Measurements from ENCODE around the gene COL9A3.

COL9A3 gene

DNA sequence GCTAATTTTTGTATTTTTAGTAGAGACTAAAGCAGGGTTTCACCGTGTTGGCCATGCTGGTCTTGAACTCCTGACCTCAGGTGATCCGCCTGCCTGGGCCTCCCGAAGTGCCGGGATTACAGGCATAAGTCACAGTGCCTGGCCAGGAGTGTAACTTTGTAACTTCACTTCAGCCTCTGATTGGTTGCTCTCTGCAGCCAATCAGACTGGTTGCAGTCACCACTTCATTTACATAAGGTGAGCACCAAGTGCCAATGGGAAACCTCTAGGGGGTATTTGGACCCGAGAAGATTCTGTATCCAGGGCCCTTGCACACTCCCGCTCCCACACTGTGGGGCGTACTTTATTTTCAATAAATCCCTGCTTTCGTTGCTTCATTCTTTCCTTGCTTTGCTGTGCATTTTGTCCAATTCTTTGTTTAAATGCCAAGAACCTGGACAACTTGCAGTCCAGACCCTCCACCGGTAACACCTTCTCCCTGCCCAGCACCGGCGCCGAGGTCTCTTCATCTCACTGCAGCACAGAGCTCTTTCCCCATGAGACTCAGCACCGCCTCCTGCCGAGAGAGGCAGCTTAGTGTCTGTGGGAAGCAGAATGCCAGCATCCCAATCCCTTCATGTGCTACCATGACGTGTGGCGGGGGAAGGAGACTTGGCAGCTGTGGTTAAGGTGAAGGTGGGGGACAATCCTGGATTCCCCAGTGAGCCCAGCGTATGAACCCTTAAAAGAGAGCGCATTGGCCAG lies 34.5 kb upstream of the COL9A3 start:
- Histone ChIP-seq H4K20me1 (ENCODE audit: low read depth, low read length) (no peaks in the 10 kb centered on the region), H3K36me3 (ENCODE audit: low read length) (no peaks in the 10 kb centered on the region), H3K9ac (ENCODE audit: low read length) (no peak overlapping the region), H3F3A (ENCODE audit: insufficient read depth) (no peaks in the 10 kb centered on the region), H3K79me2 (ENCODE audit: insufficient read depth, low read length) (no peaks in the 10 kb centered on the region), H3K4me3 (ENCODE audit: insufficient read depth, low read length, poor library complexity, severe bottlenecking) (no peak overlapping the region), H3K9me2 (replicated peaks; ENCODE audit: insufficient read depth, low read length) (no peaks in the 10 kb centered on the region), H3K27me3 (ENCODE audit: low read length) (no peaks in the 10 kb centered on the region), H3K27ac (ENCODE audit: low read depth, low read length) (no peak overlapping the region), H3K9me3 (ENCODE audit: insufficient read depth, low read length) (no peaks in the 10 kb centered on the region), H3K4me2 (ENCODE audit: low read depth, low read length, poor library complexity, severe bottlenecking) (no peak overlapping the region), H2AFZ (ENCODE audit: low read depth, low read length, severe bottlenecking) (no peak overlapping the region)
- TF ChIP-seq, protein P1, sequence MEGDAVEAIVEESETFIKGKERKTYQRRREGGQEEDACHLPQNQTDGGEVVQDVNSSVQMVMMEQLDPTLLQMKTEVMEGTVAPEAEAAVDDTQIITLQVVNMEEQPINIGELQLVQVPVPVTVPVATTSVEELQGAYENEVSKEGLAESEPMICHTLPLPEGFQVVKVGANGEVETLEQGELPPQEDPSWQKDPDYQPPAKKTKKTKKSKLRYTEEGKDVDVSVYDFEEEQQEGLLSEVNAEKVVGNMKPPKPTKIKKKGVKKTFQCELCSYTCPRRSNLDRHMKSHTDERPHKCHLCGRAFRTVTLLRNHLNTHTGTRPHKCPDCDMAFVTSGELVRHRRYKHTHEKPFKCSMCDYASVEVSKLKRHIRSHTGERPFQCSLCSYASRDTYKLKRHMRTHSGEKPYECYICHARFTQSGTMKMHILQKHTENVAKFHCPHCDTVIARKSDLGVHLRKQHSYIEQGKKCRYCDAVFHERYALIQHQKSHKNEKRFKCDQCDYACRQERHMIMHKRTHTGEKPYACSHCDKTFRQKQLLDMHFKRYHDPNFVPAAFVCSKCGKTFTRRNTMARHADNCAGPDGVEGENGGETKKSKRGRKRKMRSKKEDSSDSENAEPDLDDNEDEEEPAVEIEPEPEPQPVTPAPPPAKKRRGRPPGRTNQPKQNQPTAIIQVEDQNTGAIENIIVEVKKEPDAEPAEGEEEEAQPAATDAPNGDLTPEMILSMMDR (IDR thresholded peaks at IDR 0.05; ENCODE audit: insufficient read depth, low read length, poor library complexity, severe bottlenecking) = no peak
- no peak for TF ChIP-seq EZH2phosphoT487 (conservative IDR thresholded peaks at IDR 0.05; ENCODE audit: low read length)

DNA sequence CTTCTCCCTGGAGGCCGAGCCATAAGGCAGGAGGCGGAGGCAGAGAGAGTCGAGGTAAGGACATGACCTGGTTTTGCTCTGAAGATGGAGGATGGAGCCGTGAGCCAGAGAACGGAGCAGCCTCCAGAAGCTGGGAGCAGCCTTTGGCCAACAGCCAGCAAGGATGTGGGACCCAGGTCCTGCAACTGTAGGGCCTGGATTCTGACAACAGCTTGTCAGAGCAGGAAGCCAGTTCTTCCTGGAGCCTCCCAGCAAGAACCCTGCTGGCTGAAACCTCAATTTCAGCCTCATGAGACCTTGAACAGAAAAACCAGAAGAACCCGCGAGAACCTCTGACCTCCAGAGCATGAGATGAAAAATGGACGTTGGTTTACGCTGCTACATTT lies 34.0 kb upstream of the COL9A3 start:
- Histone ChIP-seq H4K20me1 (ENCODE audit: low read depth, low read length) (no peaks in the 10 kb centered on the region), H3K27ac (ENCODE audit: low read depth, low read length) (no peak overlapping the region), H3K9me2 (replicated peaks; ENCODE audit: insufficient read depth, low read length) (no peaks in the 10 kb centered on the region), H3K79me2 (ENCODE audit: insufficient read depth, low read length) (no peaks in the 10 kb centered on the region), H3K4me3 (ENCODE audit: insufficient read depth, low read length, poor library complexity, severe bottlenecking) (no peak overlapping the region), H3F3A (ENCODE audit: insufficient read depth) (no peaks in the 10 kb centered on the region), H3K9me3 (ENCODE audit: insufficient read depth, low read length) (no peaks in the 10 kb centered on the region), H3K27me3 (ENCODE audit: low read length) (no peaks in the 10 kb centered on the region), H2AFZ (ENCODE audit: low read depth, low read length, severe bottlenecking) (no peak overlapping the region), H3K9ac (ENCODE audit: low read length) (no peak overlapping the region), H3K36me3 (ENCODE audit: low read length) (no peaks in the 10 kb centered on the region), H3K4me2 (ENCODE audit: low read depth, low read length, poor library complexity, severe bottlenecking) (no peak overlapping the region)
- TF ChIP-seq EZH2phosphoT487 (conservative IDR thresholded peaks at IDR 0.05; ENCODE audit: low read length) = no peak
- TF ChIP-seq, protein P1 (IDR thresholded peaks at IDR 0.05; ENCODE audit: insufficient read depth, low read length, poor library complexity, severe bottlenecking) = no peak

DNA sequence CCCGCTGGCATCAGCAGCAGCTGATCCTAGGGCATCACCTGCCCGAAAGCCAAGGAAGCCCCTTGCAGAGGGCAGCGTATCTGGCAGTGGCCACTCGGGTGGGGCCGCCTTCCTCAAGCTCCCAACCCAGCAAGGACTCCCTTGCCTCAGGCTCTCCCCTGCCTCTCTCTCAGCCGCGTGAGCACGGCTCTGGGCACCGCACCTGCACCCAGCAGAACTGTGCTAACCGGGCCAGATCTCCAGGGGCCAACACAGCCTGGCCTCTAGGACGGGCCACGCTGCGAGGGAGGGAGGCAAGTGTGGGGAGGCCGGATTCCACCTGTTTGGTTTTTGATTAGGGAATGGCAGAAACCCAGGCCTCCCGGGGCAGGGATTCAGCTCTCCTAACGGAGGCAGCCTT lies 32.4 kb upstream of the COL9A3 start:
- H4K20me1 ChIP-seq (ENCODE audit: low read depth, low read length) = no peaks in the 10 kb centered on the region
- H3K4me3 ChIP-seq (ENCODE audit: insufficient read depth, low read length, poor library complexity, severe bottlenecking) = no peak overlapping the region
- H3K36me3 ChIP-seq (ENCODE audit: low read length) = no peaks in the 10 kb centered on the region
- no peaks in the 10 kb centered on the region for H3K27me3 ChIP-seq (ENCODE audit: low read length)
- H3K9me2 ChIP-seq (replicated peaks; ENCODE audit: insufficient read depth, low read length) = no peaks in the 10 kb centered on the region
- H3K9ac ChIP-seq (ENCODE audit: low read length) = no peak overlapping the region
- no peaks in the 10 kb centered on the region for H3K9me3 ChIP-seq (ENCODE audit: insufficient read depth, low read length)
- TF ChIP-seq, protein P1 (IDR thresholded peaks at IDR 0.05; ENCODE audit: insufficient read depth, low read length, poor library complexity, severe bottlenecking) = no peak
- TF ChIP-seq EZH2phosphoT487 (conservative IDR thresholded peaks at IDR 0.05; ENCODE audit: low read length) = no peak
- H3K4me2 ChIP-seq (ENCODE audit: low read depth, low read length, poor library complexity, severe bottlenecking) = no peak overlapping the region
- H3K27ac ChIP-seq (ENCODE audit: low read depth, low read length) = no peak overlapping the region
- H3F3A ChIP-seq (ENCODE audit: insufficient read depth) = no peaks in the 10 kb centered on the region
- no peaks in the 10 kb centered on the region for H3K79me2 ChIP-seq (ENCODE audit: insufficient read depth, low read length)
- H2AFZ ChIP-seq (ENCODE audit: low read depth, low read length, severe bottlenecking) = no peak overlapping the region

All from SU-DHL-6 (cell line).